Measurements from ENCODE around the gene ZDHHC20.

- TF ChIP-seq CTCF (IDR thresholded peaks at IDR 0.05) (no peak), POLR2A (IDR thresholded peaks at IDR 0.05) (no peak)
Observed at GRCh38 chr13:21389124-21389523, 70.0 kb downstream of the ZDHHC20 start.

Data from thyroid gland (tissue), 4 donors.